ENCODE data around the gene MYBPC3.

DNA sequence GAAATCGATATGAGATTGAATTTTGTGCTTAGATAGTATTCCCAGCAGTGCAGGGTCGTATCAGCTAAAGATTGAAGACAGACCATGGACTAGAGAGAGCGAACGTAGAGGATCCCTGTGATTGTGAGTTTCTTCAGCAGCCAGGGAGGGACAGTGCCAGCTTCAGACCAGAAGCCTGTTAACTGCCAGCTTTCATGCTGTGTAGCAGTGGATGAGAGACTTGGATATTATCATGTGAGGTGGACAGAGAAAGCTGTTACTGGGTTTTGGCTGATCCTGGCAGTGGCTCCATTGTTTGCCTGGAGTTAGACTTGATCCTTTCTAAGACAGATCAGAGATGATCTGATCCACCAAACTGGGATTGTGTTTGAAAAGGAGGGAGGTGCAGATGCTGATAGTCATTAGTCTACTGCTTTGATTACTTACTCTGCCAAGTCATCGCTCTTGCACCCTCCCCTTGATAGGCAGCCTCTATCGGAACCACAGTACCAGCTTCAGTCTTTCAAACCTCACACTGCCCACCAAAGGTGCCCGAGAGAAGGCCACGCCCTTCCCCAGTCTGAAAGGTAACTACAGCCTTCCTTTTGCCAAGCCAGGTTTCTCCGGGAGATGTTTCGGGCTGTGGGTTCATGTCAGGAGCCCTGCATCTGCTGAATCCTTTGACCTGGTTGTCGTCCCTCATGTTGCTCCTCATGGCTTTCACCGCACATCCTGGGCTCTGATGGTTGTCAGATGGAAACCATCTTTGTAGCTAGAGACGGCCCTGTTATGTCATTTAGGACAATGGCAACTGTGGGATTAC is 66.3 kb downstream of the MYBPC3 start:
- TF ChIP-seq POLR2AphosphoS5 (IDR thresholded peaks at IDR 0.05; ENCODE audit: low read depth, low read length) (no peak), TAF1 (IDR thresholded peaks at IDR 0.05; ENCODE audit: low read depth, low read length) (no peak), POLR2A (IDR thresholded peaks at IDR 0.05; ENCODE audit: low read depth, low read length) (no peak), POU2F2 (IDR thresholded peaks at IDR 0.05; ENCODE audit: low read depth, low read length) (no peak), PAX5 (IDR thresholded peaks at IDR 0.05; ENCODE audit: insufficient read depth, low read length, severe bottlenecking) (no peak)
